ENCODE data around the gene SLC35C1. TPM values are rescaled to one million over a fixed set of nuclear protein-coding genes. Genes with fewer than 3 reads are reported as not detected.

SLC35C1 gene
- total RNA-seq, 1 experiment from 2014 or later: 10.4 TPM

DNA sequence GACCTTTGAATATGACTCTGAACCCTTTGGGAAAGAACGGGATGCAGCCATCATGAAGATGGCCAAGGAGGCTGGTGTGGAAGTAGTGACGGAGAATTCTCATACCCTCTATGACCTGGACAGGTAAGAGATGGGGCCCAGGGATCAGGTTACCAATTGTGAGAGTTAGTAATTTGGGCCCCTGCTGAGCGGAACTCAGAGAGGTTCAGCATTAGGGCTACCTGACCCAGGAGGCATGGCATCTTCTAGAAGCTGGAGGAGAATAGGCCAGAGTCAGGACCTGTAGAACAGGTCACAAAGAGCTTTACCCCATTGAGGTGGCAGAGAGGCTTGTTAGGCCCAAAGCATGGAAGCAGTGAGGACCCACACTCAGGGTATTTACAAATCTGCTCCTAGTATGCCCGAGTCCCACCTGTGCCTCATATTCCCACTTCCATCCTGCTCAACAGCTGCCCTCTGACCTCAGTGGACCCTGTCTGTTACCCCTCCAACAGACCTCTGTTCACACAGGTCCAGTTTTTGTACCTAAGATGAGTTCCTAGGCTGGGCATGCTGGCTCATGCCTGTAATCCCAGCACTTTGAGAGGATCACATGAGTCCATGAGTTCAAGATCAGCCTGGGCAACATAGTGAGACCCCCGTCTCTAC lies 53.9 kb downstream of the SLC35C1 start (continued):
- TF ChIP-seq ZNF317 (CRISPR knock-in tag; IDR thresholded peaks at IDR 0.05; ENCODE audit: borderline replicate concordance, low read depth) (no peak), ESRRA (CRISPR knock-in tag; IDR thresholded peaks at IDR 0.05; ENCODE audit: borderline replicate concordance) (no peak), TCF7 (CRISPR knock-in tag; IDR thresholded peaks at IDR 0.05; ENCODE audit: low read depth) (no peak)

GRCh38 chr11:45859661-45860140 lies 54.8 kb downstream of the SLC35C1 start:
- CTCF ChIA-PET: interaction anchor here (0.8 to 5.3 kb wide), 5 partner anchors 13 to 157 kb away, joined by 3 to 48 read pairs (median 4); no protein-coding TSS in a partner anchor
- TF ChIP-seq, protein P1, sequence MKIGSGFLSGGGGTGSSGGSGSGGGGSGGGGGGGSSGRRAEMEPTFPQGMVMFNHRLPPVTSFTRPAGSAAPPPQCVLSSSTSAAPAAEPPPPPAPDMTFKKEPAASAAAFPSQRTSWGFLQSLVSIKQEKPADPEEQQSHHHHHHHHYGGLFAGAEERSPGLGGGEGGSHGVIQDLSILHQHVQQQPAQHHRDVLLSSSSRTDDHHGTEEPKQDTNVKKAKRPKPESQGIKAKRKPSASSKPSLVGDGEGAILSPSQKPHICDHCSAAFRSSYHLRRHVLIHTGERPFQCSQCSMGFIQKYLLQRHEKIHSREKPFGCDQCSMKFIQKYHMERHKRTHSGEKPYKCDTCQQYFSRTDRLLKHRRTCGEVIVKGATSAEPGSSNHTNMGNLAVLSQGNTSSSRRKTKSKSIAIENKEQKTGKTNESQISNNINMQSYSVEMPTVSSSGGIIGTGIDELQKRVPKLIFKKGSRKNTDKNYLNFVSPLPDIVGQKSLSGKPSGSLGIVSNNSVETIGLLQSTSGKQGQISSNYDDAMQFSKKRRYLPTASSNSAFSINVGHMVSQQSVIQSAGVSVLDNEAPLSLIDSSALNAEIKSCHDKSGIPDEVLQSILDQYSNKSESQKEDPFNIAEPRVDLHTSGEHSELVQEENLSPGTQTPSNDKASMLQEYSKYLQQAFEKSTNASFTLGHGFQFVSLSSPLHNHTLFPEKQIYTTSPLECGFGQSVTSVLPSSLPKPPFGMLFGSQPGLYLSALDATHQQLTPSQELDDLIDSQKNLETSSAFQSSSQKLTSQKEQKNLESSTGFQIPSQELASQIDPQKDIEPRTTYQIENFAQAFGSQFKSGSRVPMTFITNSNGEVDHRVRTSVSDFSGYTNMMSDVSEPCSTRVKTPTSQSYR (CRISPR knock-in tag; IDR thresholded peaks at IDR 0.05): no peak
- Mint-ChIP-seq H3K9me3 (no peaks in the 10 kb centered on the region), H3K4me1 (peaks cover 28% of the 10 kb centered on the region), H3K4me3 (no peak overlapping the region), H3K36me3 (peaks cover 16% of the 10 kb centered on the region), H3K27me3 (ENCODE audit: low read depth) (no peaks in the 10 kb centered on the region), H3K27ac (no peak overlapping the region)
- ATAC-seq: peak; percentile 63
- POLR2A ChIA-PET: interaction anchor here (2.0 kb wide), 1 partner anchor 13 kb away, joined by 9 read pairs; the partner anchor contains the start of gene CRY2
- DNase-seq (ENCODE audit: low spot score): peak; percentile 46

DNA sequence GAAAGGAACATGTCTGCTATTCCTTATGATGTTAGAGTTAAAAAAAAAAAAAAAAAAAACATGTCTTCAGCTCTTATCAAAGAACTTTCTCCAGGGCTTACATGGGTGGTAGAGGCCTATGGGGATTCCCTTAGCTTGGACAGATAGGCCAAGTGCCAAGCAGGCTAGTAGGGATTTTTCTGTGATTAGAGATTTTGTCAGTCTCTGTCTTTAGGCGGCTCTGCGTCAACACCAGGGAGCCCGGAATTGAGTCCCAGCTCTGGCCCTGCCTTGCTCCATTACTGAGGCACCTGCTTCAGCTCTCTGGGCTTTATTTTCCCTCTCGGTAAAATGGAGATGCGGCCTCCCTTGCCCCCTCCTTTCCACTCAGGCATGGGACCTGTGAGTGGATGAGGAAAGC lies 55.4 kb downstream of the SLC35C1 start:
- Mint-ChIP-seq H3K27me3 (ENCODE audit: low read depth) (no peaks in the 10 kb centered on the region), H3K36me3 (peaks cover 16% of the 10 kb centered on the region), H3K27ac (no peak overlapping the region), H3K4me1 (peaks cover 23% of the 10 kb centered on the region), H3K9me3 (no peaks in the 10 kb centered on the region), H3K4me3 (no peak overlapping the region)
- POLR2A ChIA-PET: no interaction called here
- ATAC-seq: no peak
- TF ChIP-seq MAX (CRISPR knock-in tag; IDR thresholded peaks at IDR 0.05) (no peak), FOXK1 (CRISPR knock-in tag; IDR thresholded peaks at IDR 0.05) (no peak), ARID4B (CRISPR knock-in tag; IDR thresholded peaks at IDR 0.05; ENCODE audit: borderline replicate concordance) (no peak), ATF1 (CRISPR knock-in tag; IDR thresholded peaks at IDR 0.05) (no peak), ZNF138 (CRISPR knock-in tag; conservative IDR thresholded peaks at IDR 0.05) (no peak), CBFB (CRISPR knock-in tag; IDR thresholded peaks at IDR 0.05; ENCODE audit: low read depth) (no peak)
- TF ChIP-seq, protein P2, sequence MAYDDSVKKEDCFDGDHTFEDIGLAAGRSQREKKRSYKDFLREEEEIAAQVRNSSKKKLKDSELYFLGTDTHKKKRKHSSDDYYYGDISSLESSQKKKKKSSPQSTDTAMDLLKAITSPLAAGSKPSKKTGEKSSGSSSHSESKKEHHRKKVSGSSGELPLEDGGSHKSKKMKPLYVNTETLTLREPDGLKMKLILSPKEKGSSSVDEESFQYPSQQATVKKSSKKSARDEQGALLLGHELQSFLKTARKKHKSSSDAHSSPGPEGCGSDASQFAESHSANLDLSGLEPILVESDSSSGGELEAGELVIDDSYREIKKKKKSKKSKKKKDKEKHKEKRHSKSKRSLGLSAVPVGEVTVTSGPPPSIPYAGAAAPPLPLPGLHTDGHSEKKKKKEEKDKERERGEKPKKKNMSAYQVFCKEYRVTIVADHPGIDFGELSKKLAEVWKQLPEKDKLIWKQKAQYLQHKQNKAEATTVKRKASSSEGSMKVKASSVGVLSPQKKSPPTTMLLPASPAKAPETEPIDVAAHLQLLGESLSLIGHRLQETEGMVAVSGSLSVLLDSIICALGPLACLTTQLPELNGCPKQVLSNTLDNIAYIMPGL (CRISPR knock-in tag; IDR thresholded peaks at IDR 0.05): no peak
- no peak for DNase-seq (ENCODE audit: low spot score)
- CTCF ChIA-PET: interaction anchor here (1.3 to 5.3 kb wide), 4 partner anchors 12 to 157 kb away, joined by 3 to 48 read pairs (median 8); no protein-coding TSS in a partner anchor

Data from WTC11 (cell line).